Skin epidermis (tissue), 12 donors: Measurements from ENCODE around the gene TP53I11.

Source experiments
- H3K27ac ChIP-seq, 21 experiments: fragments of 200-600 bp; sonication (generic) in 11 of 21; one replicate each; pipeline ENCODE4 v1.5.0; 2020; ENCODE audit warnings: mild to moderate bottlenecking in 3 of 21, inconsistent platforms in 2 of 21, moderate library complexity in 2 of 21
- H3K4me3 ChIP-seq, 7 experiments: fragments of 200-600 bp; sonication (generic) in 2 of 7; one replicate each; pipeline ENCODE4 v1.5.0; 2020; ENCODE audit warnings: inconsistent platforms in 2 of 7, mild to moderate bottlenecking in 2 of 7, moderate library complexity in 1 of 7

The TP53I11 gene

GRCh38 chr11:44960200-44960845 is 9.6 kb upstream of the TP53I11 start:
- H3K27ac ChIP-seq, result no peak overlapping the region
- no peak overlapping the region for H3K4me3 ChIP-seq

- Histone ChIP-seq H3K27ac (no peak overlapping the region), H3K4me3 (no peak overlapping the region)
These were observed 8.4 kb upstream of the TP53I11 start for GRCh38 chr11:44959064-44959463.

- Histone ChIP-seq H3K4me3 (no peak overlapping the region), H3K27ac (no peak overlapping the region)
These were observed 7.3 kb upstream of the TP53I11 start for GRCh38 chr11:44957776-44958564.

- H3K27ac ChIP-seq, result no peak overlapping the region
- no peak overlapping the region for H3K4me3 ChIP-seq
These were observed 6.4 kb upstream of the TP53I11 start for GRCh38 chr11:44957040-44957515.

GRCh38 chr11:44955015-44955738 is 4.5 kb upstream of the TP53I11 start:
- Histone ChIP-seq H3K27ac (peak overlapping the region in 12 of 21 experiments; percentile 14 to 72 (median 36)), H3K4me3 (no peak overlapping the region)

GRCh38 chr11:44954051-44954906 is 3.6 kb upstream of the TP53I11 start:
- peak overlapping the region in 12 of 21 experiments; percentile 14 to 72 (median 34) for H3K27ac ChIP-seq
- H3K4me3 ChIP-seq, result no peak overlapping the region

- Histone ChIP-seq H3K27ac (peak overlapping the region in 1 of 21 experiments; percentile 5), H3K4me3 (no peak overlapping the region)
These were observed 2.0 kb upstream of the TP53I11 start for GRCh38 chr11:44952500-44953260.

GRCh38 chr11:44952082-44952481 is 1.4 kb upstream of the TP53I11 start:
- Histone ChIP-seq H3K27ac (peak overlapping the region in 2 of 21 experiments; percentile 1 to 5), H3K4me3 (no peak overlapping the region)

- Histone ChIP-seq H3K27ac (peak overlapping the region in 20 of 21 experiments; percentile 60 to 94 (median 88)), H3K4me3 (peak overlapping the region; percentile 58 to 90 (median 81))
These were observed 555 bp downstream of the TP53I11 start for GRCh38 chr11:44950031-44950624.

- H3K4me3 ChIP-seq, result peak overlapping the region; percentile 58 to 90 (median 81)
- peak overlapping the region in 20 of 21 experiments; percentile 60 to 94 (median 88) for H3K27ac ChIP-seq
These were observed 1.3 kb downstream of the TP53I11 start for GRCh38 chr11:44949160-44950030.

- peak overlapping the region in 1 of 21 experiments; percentile 31 for H3K27ac ChIP-seq
- no peak overlapping the region for H3K4me3 ChIP-seq
These were observed 2.5 kb downstream of the TP53I11 start for GRCh38 chr11:44948155-44948554.

GRCh38 chr11:44947114-44947513 is 3.6 kb downstream of the TP53I11 start:
- Histone ChIP-seq H3K4me3 (no peak overlapping the region), H3K27ac (peak overlapping the region in 5 of 21 experiments; percentile 24 to 72 (median 57))

GRCh38 chr11:44946263-44946662 is 4.4 kb downstream of the TP53I11 start:
- no peak overlapping the region for H3K4me3 ChIP-seq
- H3K27ac ChIP-seq, result peak overlapping the region in 2 of 21 experiments; percentile 50 to 61

GRCh38 chr11:44945666-44946065 is 5.0 kb downstream of the TP53I11 start:
- no peak overlapping the region for H3K4me3 ChIP-seq
- peak overlapping the region in 3 of 21 experiments; percentile 8 to 50 (median 25) for H3K27ac ChIP-seq

- Histone ChIP-seq H3K27ac (peak overlapping the region in 1 of 21 experiments; percentile 23), H3K4me3 (no peak overlapping the region)
These were observed 5.8 kb downstream of the TP53I11 start for GRCh38 chr11:44944853-44945235.

- no peak overlapping the region for H3K4me3 ChIP-seq
- H3K27ac ChIP-seq, result no peak overlapping the region
These were observed 6.4 kb downstream of the TP53I11 start for GRCh38 chr11:44944181-44944852.

- Histone ChIP-seq H3K27ac (peak overlapping the region in 3 of 21 experiments; percentile 10 to 36 (median 14)), H3K4me3 (no peak overlapping the region)
These were observed 7.0 kb downstream of the TP53I11 start for GRCh38 chr11:44943696-44944095.
